Colon (tissue), 2 donors: ENCODE results near the gene SMURF1.
"Not testable (repeated sequence)": the region's sequence is repeated elsewhere in the genome, so short reads cannot be mapped to it uniquely, and the experiment has no call there.

Source experiments
- FAIRE-seq: peaks from 2 replicates; lab custom pipeline; 2012; peaks lifted over from hg19 to GRCh38; lab: Jason Lieb, UNC
- donor health status: control.
- donor health status: control.

Gene SMURF1

GRCh38 chr7:99143853-99144672, at the start of gene SMURF1:
Gene SMURF1 (minus strand): TSS chr7:99144108. CDS start chr7:99143780, 328 bp downstream.
- no peak for FAIRE-seq

- FAIRE-seq = no peak
These were observed 48.1 kb upstream of the SMURF1 start for GRCh38 chr7:99191869-99192596.

- no peak for FAIRE-seq
These were observed 46.6 kb upstream of the SMURF1 start for GRCh38 chr7:99190359-99191009.

GRCh38 chr7:99189222-99189621, 45.3 kb upstream of the SMURF1 start:
- no peak for FAIRE-seq

GRCh38 chr7:99188221-99188620, 44.3 kb upstream of the SMURF1 start:
- no peak for FAIRE-seq

GRCh38 chr7:99184532-99185218, 40.8 kb upstream of the SMURF1 start:
- FAIRE-seq = no peak

- no peak for FAIRE-seq
These were observed 36.3 kb upstream of the SMURF1 start for GRCh38 chr7:99180067-99180650.

- no peak for FAIRE-seq
These were observed 33.3 kb upstream of the SMURF1 start for GRCh38 chr7:99177165-99177564.

GRCh38 chr7:99173787-99174186, 29.9 kb upstream of the SMURF1 start:
- no peak for FAIRE-seq

- FAIRE-seq = no peak
These were observed 27.8 kb upstream of the SMURF1 start for GRCh38 chr7:99171731-99172130.

- FAIRE-seq = no peak
These were observed 26.8 kb upstream of the SMURF1 start for GRCh38 chr7:99170730-99171074.

GRCh38 chr7:99170065-99170729, 26.3 kb upstream of the SMURF1 start:
- no peak for FAIRE-seq

- FAIRE-seq = no peak
These were observed 23.2 kb upstream of the SMURF1 start for GRCh38 chr7:99167072-99167471.

GRCh38 chr7:99165816-99166215, 21.9 kb upstream of the SMURF1 start:
- FAIRE-seq = no peak

GRCh38 chr7:99163669-99164068, 19.8 kb upstream of the SMURF1 start:
- FAIRE-seq = not testable (repeated sequence)

GRCh38 chr7:99156649-99157048, 12.7 kb upstream of the SMURF1 start:
- FAIRE-seq = no peak

GRCh38 chr7:99155211-99155610, 11.3 kb upstream of the SMURF1 start:
- no peak for FAIRE-seq

- no peak for FAIRE-seq
These were observed 3.1 kb upstream of the SMURF1 start for GRCh38 chr7:99146979-99147378.

GRCh38 chr7:99143521-99143852, 421 bp downstream of the SMURF1 start:
- no peak for FAIRE-seq

- no peak for FAIRE-seq
These were observed 984 bp downstream of the SMURF1 start for GRCh38 chr7:99142727-99143520.
